ENCODE results near the gene MARCHF5.

Gene MARCHF5

DNA sequence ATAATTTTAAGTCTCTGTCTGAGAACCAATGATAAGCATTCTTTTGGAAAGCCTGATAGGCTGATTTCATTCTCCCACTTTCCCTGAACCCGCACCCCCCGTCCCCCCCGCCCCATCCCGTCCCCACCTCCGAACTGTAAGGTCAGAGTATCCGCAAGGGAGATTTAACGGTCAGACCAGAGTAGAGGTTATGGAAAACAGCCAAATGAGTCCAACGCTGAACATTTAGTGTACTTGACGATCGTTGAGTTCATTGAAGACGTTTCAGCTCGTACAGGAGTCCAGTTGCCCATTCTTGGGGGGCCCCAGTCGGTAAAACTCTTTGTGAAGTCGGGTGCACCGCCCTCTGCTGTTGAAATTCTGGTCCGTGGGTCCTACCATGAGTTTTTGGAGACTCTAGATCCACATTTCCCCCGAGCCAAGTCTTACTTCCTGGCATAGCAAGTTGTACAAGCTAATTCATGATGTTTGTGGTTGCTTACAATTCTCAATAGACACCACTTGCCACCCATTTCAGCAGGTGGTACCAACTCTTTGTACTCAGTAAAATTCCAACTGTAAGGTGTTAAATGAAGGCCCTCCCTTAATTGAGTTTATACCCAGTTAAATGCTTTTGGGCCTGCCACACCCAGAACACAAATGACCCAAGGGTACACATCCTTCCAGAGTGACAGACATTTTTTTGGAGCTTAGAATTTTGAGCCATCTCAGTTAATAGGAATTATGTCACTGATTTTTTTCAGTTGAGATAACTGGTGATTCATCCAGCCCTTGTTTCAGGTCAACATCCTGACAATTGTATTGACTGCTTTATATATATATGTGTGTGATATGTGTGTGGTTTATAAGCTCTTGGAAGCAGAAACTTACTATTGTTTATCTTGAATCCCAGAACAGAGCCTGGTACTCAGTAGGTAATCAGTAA, 1.2 kb downstream of the MARCHF5 start:
- Histone ChIP-seq H3K9me3 (no peaks in the 10 kb centered on the region), H3K27me3 (no peaks in the 10 kb centered on the region), H3K4me3 (ENCODE audit: low read depth in 1 of 2, low read length in 1 of 2) (peak overlapping the region; percentile 76 to 97), H3K36me3 (peaks cover 5% of the 10 kb centered on the region), H3K27ac (peak overlapping the region; percentile 89), H3K4me1 (ENCODE audit: control insufficient read depth in 1 of 2, insufficient read depth in 1 of 2, low read depth in 1 of 2, low read length in 1 of 2) (peaks cover 20 to 23% of the 10 kb centered on the region in 2 experiments)
- TF ChIP-seq, protein P1, sequence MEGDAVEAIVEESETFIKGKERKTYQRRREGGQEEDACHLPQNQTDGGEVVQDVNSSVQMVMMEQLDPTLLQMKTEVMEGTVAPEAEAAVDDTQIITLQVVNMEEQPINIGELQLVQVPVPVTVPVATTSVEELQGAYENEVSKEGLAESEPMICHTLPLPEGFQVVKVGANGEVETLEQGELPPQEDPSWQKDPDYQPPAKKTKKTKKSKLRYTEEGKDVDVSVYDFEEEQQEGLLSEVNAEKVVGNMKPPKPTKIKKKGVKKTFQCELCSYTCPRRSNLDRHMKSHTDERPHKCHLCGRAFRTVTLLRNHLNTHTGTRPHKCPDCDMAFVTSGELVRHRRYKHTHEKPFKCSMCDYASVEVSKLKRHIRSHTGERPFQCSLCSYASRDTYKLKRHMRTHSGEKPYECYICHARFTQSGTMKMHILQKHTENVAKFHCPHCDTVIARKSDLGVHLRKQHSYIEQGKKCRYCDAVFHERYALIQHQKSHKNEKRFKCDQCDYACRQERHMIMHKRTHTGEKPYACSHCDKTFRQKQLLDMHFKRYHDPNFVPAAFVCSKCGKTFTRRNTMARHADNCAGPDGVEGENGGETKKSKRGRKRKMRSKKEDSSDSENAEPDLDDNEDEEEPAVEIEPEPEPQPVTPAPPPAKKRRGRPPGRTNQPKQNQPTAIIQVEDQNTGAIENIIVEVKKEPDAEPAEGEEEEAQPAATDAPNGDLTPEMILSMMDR (IDR thresholded peaks at IDR 0.05) = no peak

DNA sequence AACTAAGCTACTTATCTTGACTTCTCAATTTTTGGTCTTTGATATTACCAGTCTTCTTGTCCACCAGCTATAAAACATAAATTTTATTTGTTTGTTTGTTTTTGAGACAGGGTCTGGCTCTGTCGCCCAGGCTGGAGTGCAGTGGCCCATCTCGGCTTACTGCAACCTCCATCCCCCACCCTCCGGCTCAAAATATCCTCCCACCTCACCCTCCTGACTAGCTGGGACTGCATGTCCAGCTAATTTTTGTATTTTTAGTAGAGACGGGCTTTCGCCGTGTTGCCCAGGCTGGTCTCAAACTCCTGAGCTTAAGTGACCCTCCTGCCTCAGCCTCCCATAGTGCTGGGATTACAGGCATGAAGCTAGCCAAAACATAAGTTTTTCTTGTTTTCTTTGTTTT, 7.5 kb downstream of the MARCHF5 start:
- TF ChIP-seq, protein P1 (IDR thresholded peaks at IDR 0.05) = no peak
- Histone ChIP-seq H3K36me3 (peaks cover 15% of the 10 kb centered on the region), H3K9me3 (no peaks in the 10 kb centered on the region), H3K27me3 (no peaks in the 10 kb centered on the region), H3K27ac (no peak overlapping the region), H3K4me3 (ENCODE audit: low read depth in 1 of 2, low read length in 1 of 2) (no peak overlapping the region), H3K4me1 (ENCODE audit: control insufficient read depth in 1 of 2, insufficient read depth in 1 of 2, low read depth in 1 of 2, low read length in 1 of 2) (no peaks in the 10 kb centered on the region)

DNA sequence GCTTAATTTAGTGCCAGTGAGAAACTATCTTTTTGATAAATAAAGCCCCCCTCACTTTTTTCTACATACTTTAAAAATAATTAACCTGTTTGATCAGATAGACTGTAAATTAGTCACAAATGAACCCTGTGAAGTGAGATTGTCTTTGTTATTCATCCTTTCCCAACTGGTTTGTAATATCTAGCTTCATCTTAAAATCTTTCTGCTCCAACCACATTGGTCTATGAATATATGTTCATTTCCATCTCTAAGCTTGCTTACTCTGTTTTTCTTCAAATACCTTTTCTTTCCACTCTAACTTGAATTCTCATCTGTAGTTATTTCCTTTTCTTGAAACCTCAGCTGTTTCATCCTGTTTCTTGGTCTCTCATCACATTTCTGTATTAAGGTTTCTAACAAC, 12.1 kb downstream of the MARCHF5 start:
- TF ChIP-seq, protein P1 (IDR thresholded peaks at IDR 0.05) = no peak
- H3K27me3 ChIP-seq = no peaks in the 10 kb centered on the region

DNA sequence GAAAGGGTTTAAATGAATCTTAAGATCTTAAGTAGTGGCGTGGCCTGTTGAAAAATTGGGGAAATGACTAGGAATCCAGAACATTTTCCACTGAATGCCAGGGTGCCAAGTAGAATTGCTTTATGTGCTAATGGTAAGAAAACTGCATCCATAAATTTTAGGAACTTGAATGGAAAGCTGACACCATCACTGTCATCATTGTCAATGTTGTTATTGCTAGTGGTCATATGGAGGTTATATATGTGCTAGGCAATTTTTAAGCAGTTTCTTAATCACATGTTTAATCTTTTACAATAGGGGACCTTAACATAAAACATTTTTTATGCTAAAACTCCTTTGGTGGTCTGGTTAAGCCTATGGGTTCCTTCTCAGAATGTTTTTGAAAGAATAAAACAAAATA, 13.1 kb downstream of the MARCHF5 start:
- Histone ChIP-seq H3K4me3 (ENCODE audit: low read depth in 1 of 2, low read length in 1 of 2) (no peak overlapping the region), H3K36me3 (peaks cover 10% of the 10 kb centered on the region), H3K9me3 (no peaks in the 10 kb centered on the region), H3K4me1 (ENCODE audit: control insufficient read depth in 1 of 2, insufficient read depth in 1 of 2, low read depth in 1 of 2, low read length in 1 of 2) (no peaks in the 10 kb centered on the region), H3K27ac (no peak overlapping the region), H3K27me3 (no peaks in the 10 kb centered on the region)
- TF ChIP-seq, protein P1 (IDR thresholded peaks at IDR 0.05) = no peak

More for the DNA sequence above, 12.1 kb downstream of the MARCHF5 start:
- Histone ChIP-seq H3K9me3 (no peaks in the 10 kb centered on the region), H3K36me3 (peaks cover 10% of the 10 kb centered on the region), H3K27ac (no peak overlapping the region), H3K4me3 (ENCODE audit: low read depth in 1 of 2, low read length in 1 of 2) (no peak overlapping the region), H3K4me1 (ENCODE audit: control insufficient read depth in 1 of 2, insufficient read depth in 1 of 2, low read depth in 1 of 2, low read length in 1 of 2) (no peaks in the 10 kb centered on the region)

DNA sequence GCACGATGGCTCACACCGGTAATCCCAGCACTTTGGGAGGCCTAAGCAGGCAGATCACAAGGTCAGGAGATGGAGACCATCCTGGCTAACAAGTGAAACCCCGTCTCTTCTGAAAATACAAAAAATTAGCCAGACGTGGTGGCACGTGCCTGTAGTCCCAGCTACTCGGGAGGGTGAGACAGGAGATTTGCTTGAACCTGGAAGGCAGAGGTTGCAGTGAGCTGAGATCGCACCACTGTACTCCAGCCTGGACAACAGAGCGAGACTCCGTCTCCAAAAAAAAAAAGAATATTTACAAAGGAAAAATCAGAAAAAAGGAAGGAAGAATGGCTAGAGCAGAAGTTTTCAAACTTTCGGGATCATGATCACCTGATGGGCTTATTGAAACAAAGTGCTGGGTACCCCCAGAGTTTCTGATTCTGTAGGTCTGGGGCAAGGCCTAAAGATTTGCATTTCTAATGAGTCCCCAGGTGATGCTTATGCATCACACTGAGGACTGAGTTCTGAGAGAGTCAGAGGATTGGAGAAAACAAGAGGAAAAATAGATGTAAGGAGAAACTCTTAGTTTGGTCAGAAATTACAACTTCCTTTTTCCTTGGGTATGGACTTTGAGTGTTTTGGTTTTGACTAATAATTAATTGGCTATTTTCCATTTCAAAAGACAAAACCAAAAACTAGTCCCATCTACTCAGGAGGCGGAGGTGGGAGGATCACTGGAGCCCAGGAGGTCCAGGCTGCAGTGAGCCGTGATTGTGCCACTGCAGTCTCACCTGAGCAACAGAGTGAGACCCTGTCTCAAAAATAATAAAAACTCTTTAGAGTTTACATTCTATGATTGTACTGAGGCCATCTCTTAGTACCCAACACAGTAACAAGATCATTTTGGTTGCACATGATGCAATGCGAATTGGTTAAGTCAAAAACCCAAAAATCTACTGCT, 14.4 kb downstream of the MARCHF5 start:
- Histone ChIP-seq H3K36me3 (peaks cover 10% of the 10 kb centered on the region), H3K27me3 (no peaks in the 10 kb centered on the region), H3K4me3 (ENCODE audit: low read depth in 1 of 2, low read length in 1 of 2) (no peak overlapping the region), H3K4me1 (ENCODE audit: control insufficient read depth in 1 of 2, insufficient read depth in 1 of 2, low read depth in 1 of 2, low read length in 1 of 2) (no peaks in the 10 kb centered on the region), H3K27ac (no peak overlapping the region), H3K9me3 (no peaks in the 10 kb centered on the region)
- TF ChIP-seq, protein P1 (IDR thresholded peaks at IDR 0.05) = no peak
